CD4-positive, alpha-beta T cell treated with Interferon gamma for 1 hour (primary cell): Measurements from ENCODE around the gene ADAR.
A peak's percentile ranks its signal among the peaks of the same experiment; 100 is the strongest.

Experiments
- DNase-seq: peaks from one replicate; pipeline ENCODE4 v3.0.0-alpha.2; 2020

The ADAR gene

DNA sequence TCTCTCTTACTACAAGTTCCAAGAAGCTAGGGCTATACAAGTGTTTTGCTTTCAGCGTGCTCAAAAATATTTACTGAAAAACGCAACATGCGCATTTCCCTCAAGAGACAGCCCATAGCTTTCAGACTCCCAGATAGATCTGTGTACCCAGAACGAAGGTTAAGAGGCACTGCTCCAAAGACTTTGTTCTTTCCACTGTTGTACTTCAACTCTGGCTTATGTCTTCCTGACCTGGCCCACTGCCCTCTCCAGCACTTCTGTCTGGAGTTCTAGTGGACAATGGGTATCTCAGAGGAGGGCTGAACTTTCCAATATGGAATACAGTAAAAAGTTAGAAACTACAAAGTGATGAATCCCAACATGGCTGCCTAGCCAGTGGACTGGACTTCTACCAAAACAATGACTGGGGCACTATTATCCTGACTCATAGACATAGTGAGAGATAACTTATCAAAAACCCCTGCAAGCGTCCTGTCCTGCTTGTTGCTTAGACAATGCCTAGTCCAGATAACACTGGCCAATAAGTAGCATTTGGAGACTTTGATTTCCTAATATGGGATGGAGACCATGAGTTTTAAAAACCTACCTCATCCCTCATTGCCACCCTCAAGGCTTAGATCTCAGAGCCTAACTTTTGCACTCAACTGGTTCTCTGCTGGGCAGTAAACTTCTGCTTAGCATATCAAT lies 8.8 kb upstream of the ADAR start:
- no peak for DNase-seq

DNA sequence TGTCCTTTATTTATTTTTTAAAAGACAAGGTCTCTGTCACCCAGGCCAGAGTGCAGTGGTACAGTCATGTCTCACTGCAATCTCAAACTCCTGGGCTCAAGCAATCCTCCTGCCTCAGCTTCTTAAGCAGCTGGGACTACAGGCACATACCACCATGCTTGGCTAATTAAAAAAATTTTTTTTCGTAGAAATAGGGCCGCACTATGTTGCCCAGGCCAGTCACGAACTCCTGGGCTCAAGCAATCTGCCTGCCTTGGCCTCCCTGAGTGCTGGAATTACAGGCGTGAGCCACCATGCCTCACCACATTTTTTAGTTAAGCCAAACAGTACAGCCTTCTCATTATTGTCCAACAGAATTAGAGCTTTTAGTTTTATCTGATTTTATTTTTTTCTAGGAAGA lies 7.4 kb upstream of the ADAR start:
- DNase-seq, result no peak

DNA sequence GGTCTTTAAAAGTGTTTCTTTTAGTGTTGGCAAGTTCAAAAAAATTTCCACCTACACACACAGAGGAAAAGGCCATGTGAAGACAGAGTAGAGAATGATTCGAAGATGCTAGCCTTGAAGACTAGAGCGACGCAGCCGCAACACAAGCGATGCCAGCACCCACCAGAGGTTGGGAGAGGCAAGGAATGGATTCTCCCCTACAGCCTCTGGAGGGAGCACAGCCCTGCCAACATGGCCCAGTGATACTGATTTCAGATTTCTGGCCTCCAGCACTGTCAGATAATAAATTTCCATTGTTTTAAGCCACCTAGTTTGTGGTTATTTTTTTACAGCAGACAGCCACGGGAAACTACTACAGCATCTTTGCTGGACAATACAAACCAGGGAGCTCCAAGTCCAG lies 6.9 kb upstream of the ADAR start:
- no peak for DNase-seq

DNA sequence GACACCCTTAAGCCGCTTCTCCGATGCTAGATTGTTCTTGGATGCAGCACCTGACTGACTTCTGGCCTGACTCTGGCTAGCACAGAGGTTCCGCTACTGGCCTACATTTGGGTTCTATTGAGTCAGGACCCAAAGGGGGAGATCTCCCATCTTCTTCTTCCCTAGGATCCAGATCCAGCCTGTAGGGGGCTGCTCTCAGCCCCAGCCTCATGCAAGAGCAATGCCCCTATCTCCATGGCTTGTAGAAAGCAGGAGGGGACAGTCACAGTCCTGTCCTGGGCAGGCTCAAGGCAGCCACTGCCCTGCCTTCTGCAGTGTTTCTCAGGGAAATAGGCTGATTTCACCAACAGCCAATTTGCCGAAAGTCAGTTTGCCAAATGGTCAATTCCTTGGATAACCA lies 6.3 kb upstream of the ADAR start:
- DNase-seq, result no peak

DNA sequence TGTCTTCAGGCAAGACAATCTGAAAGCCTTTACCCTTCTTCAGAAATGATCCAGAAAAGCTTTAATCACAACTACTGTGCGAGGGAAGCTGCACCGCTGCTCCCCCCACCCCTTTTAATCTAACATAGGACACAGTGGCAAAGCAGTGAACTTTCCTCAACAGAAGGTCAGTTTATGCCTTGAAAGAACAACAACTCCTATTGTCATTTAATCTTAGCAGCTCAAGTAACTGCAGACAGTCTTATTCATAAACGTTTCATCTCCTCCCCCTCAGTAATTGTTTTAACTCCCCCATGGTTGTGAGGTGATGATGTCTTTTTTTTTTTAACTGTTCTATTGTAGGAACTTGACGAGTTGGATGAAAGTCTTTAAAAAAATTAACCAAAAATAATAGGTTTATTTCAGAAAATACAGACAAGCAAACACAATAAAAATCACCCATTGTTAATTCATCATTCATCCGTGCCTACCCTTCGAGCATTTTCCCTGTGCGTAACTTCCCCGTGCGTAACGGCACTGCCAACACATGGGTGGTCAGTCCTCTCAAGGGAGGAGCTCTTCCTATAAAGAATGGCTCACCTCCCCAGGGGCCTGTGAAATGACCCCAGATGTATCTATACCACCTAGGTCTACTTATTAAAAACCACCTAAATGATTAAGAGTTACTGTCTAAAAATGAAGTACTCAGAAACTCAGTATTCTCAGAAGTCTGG lies 3.3 kb upstream of the ADAR start:
- no peak for DNase-seq

DNA sequence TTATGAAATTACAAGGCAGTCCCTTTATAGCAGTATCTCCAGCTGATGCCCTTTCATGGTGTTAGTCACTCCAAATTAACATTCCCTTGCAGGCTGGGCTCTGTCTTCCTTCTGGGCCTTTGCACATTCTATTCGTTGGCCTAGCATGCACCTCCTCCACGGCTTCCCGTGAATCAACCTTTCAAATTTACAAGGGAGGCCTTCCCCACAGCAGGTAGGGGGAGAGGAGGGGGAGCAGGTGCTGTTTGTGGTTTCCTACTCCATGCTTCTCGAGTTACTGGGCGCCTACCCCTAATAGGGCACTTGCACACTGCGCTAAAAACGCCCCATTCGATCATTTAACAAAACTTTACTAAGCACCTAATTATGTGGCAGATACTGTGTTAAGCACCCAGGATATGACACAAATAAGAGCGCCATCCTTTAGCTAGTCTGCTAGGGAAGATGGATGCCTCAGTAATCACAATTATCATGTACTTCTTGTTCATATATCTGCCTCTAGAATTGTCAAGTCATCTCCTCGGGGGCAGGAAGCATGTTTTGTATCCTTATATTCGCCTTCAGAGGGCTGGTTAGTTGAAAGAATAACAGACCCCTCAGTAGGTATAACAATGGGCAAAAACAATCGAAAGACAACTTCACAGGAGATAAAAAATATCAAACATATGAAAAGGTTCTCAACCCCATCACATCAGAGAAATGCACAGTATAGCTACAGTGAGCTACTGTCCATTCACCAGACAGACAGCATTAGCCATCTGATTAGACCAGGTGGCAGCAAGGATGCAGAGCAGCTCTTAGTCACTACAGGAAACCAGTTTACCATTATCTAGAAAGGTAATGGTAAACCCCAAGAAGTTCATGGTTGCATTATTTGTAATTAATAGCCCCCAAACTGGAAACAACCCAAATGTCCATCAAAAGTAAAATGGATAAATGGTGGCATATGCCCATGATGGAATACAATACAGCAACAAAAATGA lies 1.7 kb upstream of the ADAR start:
- DNase-seq, result peak; percentile 49

DNA sequence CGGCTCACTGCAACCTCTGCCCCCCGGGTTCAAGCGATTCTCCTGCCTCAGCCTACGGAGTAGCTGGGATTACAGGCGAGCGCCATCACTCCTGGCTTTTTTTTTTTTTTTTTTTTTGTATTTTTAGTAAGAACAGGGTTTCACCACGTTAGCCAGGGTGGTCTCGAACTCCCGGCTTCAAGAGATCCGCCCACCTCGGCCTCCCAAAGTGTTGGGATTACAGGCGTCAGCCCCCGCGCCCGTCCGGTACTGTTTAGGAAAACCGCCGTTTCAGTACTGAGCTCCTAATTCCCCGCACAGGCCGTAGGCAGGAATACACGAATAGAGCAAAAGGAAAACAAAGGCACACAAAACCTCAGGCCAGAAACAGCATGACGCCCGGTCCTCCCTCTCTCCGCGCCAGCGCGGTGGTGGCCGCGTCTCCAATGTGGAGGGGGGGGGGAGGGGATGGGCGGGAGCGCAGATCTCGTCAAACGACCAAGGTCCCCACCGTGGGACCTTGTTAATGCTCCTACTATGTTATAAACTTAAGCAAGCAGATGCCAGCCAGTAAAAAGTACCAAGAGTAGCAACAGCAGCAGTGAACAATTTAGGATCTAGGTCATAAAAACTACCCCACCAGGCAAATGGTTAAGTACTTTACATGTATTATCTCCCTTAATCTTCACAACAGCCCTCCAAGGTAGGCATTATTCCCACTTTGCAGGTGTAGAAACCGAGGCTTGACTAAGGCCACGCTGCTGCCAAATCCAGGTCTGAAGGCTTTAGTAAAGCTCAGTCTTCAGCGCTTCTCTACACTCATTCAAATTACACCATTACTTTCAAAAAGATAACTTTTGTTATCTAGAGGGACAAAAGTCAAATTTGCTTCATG lies 648 bp upstream of the ADAR start:
- DNase-seq, result peak; percentile 30

DNA sequence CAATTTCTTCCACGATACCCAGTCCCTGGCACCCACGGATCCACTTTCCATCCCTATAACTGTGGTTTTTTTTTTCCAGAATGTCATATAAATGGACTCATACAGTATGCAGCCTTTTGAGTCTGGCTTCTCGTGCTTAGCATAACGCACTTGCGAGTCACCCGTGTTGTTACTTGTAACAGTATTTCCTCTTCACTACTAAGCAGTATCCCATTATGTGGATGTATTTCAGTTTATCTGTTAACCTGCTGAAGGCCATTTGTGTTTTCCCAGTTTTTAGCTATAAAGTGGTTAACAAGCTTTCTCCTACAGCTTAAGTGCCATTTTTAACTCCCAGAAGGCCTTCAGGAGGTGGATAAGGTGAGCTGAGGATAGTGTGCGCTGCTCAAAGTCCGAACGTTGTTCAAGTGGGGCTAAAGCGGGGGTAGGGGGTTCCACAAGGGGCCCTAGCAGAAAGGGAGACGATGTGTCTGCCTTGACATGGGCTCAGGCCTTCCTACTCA lies 829 bp downstream of the ADAR start:
- DNase-seq, result no peak

DNA sequence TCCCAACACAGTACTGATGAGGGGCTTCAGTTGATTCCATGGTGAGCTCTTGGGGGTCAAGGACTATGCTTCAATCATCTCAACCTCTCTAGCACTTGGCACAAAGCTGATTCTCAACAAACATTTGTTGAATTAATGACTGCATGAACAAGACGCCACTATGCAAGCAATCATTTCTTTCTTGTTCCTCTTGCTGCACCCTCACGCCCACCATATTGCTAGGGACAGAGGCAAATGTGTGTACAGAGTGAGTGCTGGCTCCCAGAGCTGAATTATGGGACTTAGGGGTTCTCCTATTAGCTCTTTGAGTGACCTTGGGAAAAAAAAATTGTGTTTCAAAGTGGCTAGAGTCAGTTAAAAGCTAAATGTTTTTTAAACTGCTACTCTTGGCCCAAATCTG lies 2.5 kb downstream of the ADAR start:
- no peak for DNase-seq

DNA sequence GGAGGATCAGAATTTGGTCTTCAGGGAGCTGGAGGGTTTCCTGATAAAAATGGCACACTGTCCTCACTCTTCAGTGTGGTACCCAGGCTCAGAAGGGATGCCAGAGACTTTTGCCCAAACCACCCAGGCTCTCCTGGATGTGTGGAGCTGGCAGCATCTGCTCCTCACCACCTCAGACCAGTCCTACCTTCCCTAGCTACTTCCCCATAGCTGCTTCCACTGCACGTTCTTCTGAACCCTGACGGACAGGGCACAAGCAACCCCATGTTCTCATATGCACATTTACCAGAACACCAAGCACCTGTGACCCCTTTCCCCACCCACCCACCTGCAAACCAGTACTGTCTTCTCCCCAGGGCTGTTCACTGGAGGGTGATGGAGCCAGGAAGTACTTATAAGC lies 4.7 kb downstream of the ADAR start:
- no peak for DNase-seq

DNA sequence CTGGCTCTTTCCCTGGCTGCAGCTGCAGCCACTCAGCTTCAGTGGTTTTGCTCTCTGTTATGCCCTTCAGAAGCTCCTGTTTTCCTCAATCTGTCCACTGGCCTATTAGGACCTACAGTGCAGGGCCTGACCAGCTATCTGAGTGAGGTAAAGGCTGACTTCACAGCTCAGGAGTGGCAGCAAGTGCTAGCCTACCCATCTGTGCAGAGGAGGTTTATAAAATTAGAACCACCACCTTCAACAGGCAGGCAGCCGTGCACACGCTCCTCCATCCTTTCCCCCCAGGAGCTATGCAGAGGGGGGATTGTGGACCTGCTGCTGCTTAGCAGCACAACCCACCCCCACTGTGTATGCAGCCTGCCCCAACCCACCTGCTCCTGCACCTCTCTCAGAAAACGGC lies 8.3 kb downstream of the ADAR start:
- DNase-seq, result no peak

DNA sequence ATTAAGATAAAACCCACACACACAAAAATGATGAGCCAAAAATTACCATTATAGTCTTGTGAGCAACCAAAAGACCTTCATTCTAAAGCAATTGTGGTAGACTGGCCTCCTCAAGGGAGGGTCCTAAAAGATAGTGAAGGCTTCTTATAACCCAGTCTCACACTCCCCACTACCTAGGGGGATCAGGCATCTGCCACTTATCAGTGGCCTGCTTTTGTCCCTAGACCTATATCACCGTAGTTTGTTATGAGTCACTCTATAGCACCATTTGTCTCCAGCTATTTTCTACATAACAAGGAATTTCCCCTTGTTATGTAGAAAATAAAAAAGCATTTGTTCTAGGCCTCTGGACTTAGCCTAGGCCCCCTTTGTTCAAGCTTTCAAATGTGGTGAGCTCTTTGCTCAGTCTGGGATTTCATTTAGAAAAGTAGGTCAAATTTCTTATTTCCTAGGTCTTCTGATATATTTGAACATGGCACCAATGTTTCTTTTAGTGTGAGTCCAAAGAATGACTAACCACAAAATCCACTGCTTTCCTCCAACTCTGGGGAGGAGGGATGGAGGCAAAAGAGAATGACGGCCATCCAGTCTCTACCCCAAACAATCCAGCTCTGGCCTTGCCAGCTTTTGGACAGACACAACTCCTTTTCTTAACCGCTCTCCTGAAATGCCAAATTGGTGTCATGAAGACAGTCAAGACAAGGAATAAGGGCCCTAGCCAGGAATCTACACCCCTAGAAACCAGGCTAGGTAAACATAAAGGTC lies 8.9 kb downstream of the ADAR start:
- no peak for DNase-seq

DNA sequence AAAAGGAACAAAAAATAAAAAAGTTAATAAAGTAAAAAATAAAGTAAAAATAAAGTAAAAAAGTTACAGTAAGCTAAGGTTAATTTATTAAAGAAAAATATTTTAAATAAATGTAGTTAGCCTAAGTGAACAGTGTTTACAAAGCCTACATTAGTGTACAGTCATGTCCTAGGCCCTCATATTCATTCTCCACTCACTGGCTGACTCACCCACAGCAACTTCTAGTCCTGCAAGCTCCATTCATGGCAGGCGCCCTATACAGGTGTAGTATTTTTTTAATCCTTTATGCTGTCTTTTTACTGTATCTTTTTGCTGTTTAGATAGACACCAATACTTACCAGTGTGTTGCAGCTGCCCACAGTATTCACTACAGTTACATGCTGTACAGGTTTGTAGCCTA lies 12.4 kb downstream of the ADAR start:
- no peak for DNase-seq

DNA sequence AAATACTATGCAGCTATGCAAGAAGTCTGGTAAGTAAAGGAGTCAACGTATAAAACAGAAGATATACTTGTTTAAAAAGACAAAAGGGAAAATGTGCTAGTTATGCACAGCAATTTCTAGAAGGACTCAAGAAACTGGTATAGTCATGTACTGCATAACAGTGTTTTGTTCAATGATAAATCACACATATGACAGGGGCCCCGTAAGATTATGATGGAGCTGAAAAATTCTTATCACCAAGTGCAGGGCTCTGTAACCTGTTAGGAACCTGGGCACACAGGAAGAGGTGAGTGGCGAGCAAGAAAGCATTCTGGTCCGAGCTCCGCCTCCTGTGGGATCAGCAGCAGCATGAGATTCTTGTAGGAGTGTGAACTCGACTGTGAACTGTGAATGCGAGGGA lies 13.2 kb downstream of the ADAR start:
- no peak for DNase-seq

DNA sequence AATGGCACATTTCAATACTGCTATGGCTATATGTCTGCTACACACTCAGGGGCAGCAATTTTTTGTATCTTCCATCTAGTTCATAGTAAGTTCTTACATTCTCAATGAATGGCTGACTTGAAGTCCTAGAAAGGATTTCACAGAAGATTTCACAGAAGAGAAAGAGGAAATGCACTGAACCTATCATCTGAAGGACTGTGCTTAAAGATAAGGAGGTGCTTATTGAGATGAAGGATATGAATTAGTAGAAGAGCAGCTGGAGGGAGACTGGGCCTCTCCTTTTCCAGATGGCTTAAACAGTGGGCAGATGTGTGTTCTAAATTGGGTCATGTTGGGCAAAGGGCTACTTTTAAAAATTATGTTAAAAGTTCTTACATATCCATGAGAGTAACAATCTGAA lies 14.6 kb downstream of the ADAR start:
- no peak for DNase-seq

DNA sequence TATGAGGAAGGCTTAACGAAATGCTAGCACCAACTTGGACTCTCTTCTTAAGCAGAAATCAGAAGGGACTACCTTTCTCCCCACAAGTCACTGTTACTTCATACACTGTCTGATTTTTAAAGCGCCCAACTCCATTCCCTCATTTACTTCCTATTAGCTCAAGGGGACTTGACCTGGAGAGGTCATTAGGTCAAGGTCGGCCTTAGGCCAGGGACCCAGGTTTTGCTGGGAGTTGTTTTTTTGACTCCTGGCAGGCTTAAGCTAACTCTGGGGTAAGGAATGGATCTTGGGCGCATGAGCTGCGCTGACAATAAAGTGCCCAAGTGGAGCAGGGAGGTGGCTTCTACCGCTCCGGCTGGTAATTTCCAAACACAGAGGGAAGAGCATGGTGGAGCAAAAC lies 16.8 kb downstream of the ADAR start:
- DNase-seq, result no peak

DNA sequence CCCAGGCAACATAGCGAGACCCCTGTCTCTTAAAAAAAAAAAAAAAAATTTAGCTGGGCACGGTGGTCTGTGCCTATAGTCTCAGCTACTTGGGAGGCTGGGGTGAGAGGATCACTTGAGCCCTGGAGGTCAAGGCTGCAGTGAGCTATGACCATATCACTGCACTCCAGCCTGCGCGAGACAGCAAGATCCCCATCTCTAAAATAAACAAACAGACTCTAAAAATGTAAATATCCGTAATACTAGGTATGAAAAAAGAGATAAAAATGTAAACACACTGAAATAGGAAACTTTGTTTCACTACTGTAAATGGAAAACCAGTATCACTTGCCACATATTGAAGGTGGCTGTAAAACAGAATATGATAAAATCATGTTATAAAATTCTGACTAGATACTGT lies 17.2 kb downstream of the ADAR start:
- DNase-seq, result no peak

DNA sequence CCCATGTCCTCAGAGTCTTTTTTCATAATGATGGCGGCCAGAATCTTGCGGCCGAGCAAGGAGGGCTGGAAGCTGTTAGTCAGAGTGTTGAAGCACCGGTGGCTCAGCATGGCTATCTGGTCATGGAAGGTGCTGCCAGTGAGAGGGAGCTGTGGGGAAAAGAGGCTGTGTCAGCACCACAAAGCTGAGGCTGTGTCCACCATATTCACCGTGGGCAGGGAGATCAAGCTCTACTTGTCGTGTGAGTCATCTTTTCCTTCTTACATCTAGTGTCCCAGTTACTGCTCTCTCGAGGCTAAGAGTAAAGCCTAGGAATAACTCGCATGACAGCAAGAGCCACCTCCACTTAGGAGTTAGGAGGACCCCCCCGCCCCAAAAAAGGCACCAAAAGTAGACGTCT lies 18.2 kb downstream of the ADAR start:
- DNase-seq, result no peak

DNA sequence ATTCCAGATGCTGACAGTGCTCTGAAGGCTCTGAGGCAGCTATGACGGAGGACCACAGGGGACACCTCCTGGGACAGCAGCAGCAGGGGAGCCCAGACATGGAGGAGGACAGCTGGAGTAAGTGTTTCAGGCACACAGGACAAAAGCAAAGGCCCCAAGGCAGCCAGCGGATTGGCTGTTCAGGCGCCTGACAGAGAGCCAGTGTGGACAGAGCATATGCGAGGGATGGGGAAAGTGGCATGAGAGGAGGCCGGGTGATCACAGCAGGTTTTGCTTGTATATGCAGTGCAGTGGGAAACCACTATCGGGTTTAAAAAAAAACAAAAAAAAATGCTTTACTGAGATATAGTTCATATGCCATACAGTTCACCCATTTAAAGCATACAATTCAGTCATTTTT lies 21.3 kb downstream of the ADAR start:
- no peak for DNase-seq

DNA sequence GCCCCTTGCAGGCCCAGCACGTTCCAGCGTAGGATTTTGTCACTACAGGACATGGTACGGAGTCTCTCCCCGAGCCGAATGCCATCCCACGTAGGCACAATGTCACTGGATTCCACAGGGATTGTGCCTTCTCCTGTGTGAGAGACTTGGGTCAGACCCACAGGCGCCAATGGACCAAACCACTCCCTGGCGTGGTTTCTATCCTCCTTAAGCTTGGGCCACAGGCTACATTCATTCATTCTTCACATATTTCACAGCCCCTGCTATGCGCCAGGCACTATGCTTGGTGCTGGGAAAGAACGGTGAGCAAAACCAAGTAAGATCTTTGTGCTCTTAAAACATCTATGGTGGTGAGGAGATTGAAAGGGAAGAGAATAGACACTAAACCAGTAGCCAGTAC lies 21.8 kb downstream of the ADAR start:
- DNase-seq, result no peak

DNA sequence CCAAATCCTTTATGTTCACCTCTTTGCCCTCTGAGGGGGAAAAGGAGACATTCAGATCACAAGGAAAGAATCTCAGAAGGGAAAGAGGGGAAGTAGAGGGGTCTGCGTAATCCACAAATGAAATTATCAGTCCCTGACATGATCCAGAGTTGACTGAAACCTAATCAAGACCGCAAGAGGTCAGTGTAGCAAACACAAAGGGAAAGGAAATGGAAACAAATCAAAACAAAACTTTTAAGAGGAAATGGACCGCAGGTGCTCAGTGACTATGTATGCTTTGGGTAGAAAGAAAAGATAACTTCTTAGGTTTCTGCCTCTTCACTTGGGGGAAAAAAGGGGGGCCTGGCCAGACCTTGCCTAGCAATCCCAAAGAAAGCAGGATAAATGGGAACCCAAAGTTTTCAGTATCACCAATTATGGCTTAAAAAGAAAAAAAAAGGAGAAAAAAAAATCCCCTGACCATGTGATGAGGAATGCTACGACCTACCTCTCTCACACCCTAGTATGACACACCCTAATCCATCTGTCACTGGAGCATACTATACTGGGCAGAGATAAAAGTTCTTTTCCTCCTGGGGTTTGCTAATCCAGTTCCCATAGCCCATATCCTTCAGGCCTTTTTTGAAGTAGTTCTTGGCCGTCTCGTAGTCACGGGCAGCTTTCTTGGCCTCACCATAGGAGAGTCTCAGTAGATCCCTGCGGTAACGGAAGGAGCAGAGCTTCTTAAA lies 23.6 kb downstream of the ADAR start:
- no peak for DNase-seq
